ENCODE data around the gene FAM50A.
A peak's percentile ranks its signal among the peaks of the same experiment; 100 is the strongest.
"Not testable (repeated sequence)": the region's sequence is repeated elsewhere in the genome, so short reads cannot be mapped to it uniquely, and the experiment has no call there.

FAM50A gene

GRCh38 chrX:154443992-154444754 is at the start of gene FAM50A:
Gene FAM50A (plus strand): TSS chrX:154444141. CDS start chrX:154444236, 95 bp downstream.
- peak; percentile 61 for DNase-seq (ENCODE audit: low read depth)

GRCh38 chrX:154396363-154396762 is 47.6 kb upstream of the FAM50A start:
- not testable (repeated sequence) for DNase-seq (ENCODE audit: low read depth)

- peak; percentile 36 for DNase-seq (ENCODE audit: low read depth)
Measured at GRCh38 chrX:154396973-154397887, 46.7 kb upstream of the FAM50A start.

GRCh38 chrX:154397888-154398667 is 45.9 kb upstream of the FAM50A start, which contains the start of gene RPL10:
Gene RPL10 (plus strand): TSS chrX:154398377. CDS start chrX:154398520, 143 bp downstream.
- DNase-seq (ENCODE audit: low read depth), result peak; percentile 82

- DNase-seq (ENCODE audit: low read depth), result peak; percentile 58
Measured at GRCh38 chrX:154398668-154399526, 45.0 kb upstream of the FAM50A start.

GRCh38 chrX:154399527-154400368 is 44.2 kb upstream of the FAM50A start:
- no peak for DNase-seq (ENCODE audit: low read depth)

- DNase-seq (ENCODE audit: low read depth), result not testable (repeated sequence)
Measured at GRCh38 chrX:154400369-154400817, 43.5 kb upstream of the FAM50A start.

GRCh38 chrX:154401045-154401799 is 42.7 kb upstream of the FAM50A start:
- DNase-seq (ENCODE audit: low read depth), result no peak

- DNase-seq (ENCODE audit: low read depth), result no peak
Measured at GRCh38 chrX:154401918-154402621, 41.9 kb upstream of the FAM50A start.

- DNase-seq (ENCODE audit: low read depth), result no peak
Measured at GRCh38 chrX:154402622-154403127, 41.3 kb upstream of the FAM50A start.

- no peak for DNase-seq (ENCODE audit: low read depth)
Measured at GRCh38 chrX:154403192-154403591, 40.7 kb upstream of the FAM50A start.

- no peak for DNase-seq (ENCODE audit: low read depth)
Measured at GRCh38 chrX:154403858-154404257, 40.1 kb upstream of the FAM50A start.

GRCh38 chrX:154404625-154405192 is 39.2 kb upstream of the FAM50A start:
- no peak for DNase-seq (ENCODE audit: low read depth)

GRCh38 chrX:154408659-154409221 is 35.2 kb upstream of the FAM50A start:
- DNase-seq (ENCODE audit: low read depth), result no peak

- DNase-seq (ENCODE audit: low read depth), result no peak
Measured at GRCh38 chrX:154409222-154409871, 34.6 kb upstream of the FAM50A start, which contains the start of gene DNASE1L1. Gene DNASE1L1 (minus strand): TSS chrX:154409254. CDS start chrX:154405568, 3,686 bp downstream.

- DNase-seq (ENCODE audit: low read depth), result peak; percentile 23
Measured at GRCh38 chrX:154411981-154412340, 32.0 kb upstream of the FAM50A start.

- no peak for DNase-seq (ENCODE audit: low read depth)
Measured at GRCh38 chrX:154412468-154412867, 31.5 kb upstream of the FAM50A start.

Data from T-helper 22 cell (primary cell).